ENCODE measurements around the gene SCNN1A.

SCNN1A gene

DNA sequence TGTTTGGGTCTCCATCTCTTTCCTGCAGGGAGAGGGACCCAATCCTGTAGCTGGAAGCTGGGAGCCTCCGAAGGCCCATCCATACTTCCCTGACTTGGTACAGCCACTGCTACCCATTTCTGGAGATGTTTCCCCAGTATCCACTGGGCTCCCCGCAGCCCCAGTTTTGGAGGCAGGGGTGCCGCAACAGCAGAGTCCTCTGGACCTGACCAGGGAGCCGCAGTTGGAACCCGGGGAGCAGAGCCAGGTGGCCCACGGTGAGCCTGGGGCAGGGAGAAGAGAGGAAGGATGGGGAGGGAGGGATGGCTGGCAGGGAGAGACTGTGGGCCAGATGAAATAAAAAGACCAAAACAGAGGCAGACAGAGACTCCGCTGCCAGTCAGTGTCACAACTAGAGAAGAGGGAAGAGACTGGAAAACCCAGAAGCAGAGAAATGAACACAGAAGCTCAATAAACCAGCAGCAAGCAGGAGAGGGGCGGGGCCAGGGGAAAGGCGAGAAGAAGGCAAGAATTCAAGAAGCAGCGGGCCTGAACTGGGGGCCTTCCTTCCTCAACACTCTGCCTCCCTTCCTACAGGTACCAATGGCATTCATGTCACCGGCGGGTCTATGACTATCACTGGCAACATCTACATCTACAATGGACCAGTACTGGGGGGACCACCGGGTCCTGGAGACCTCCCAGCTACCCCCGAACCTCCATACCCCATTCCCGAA lies 14.9 kb upstream of the SCNN1A start:
- Histone ChIP-seq H3K36me3 (no peaks in the 10 kb centered on the region), H3K27me3 (ENCODE audit: insufficient read depth, low read depth, severe bottlenecking) (no peaks in the 10 kb centered on the region), H3K4me3 (ENCODE audit: low read depth, low read length) (no peak overlapping the region), H3K9me3 (ENCODE audit: severe bottlenecking) (peaks cover 3% of the 10 kb centered on the region), H3K27ac (no peak overlapping the region)
- DNase-seq = no peak
- no peak for TF ChIP-seq CTCF (IDR thresholded peaks at IDR 0.05; ENCODE audit: low read depth, low read length)

DNA sequence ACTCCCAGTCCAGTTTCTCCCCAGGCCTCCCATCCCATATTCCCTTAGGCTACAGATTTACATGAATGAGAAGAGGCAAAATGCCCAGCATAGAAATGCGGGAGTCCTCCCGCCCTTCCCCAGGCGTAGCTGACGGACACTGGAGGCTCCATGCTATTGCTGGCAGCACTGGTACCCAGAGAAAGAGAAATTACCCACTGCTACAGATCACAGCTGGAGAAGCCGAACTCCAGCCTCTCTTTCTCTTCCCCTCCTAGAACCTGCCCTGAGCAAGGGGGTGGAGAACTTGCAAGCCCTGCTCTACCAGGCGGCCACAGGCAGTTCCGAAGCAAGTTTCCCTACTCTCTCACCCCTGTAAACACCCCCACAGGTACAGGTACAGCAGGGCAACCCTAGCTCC lies 12.2 kb upstream of the SCNN1A start:
- H3K4me3 ChIP-seq (ENCODE audit: low read depth, low read length) = no peak overlapping the region
- no peak for TF ChIP-seq CTCF (IDR thresholded peaks at IDR 0.05; ENCODE audit: low read depth, low read length)

GRCh38 chr12:6386491-6386890 lies 11.1 kb upstream of the SCNN1A start:
- no peak for TF ChIP-seq CTCF (IDR thresholded peaks at IDR 0.05; ENCODE audit: low read depth, low read length)
- no peaks in the 10 kb centered on the region for H3K27me3 ChIP-seq (ENCODE audit: insufficient read depth, low read depth, severe bottlenecking)
- no peaks in the 10 kb centered on the region for H3K36me3 ChIP-seq
- no peaks in the 10 kb centered on the region for H3K9me3 ChIP-seq (ENCODE audit: severe bottlenecking)
- no peak overlapping the region for H3K27ac ChIP-seq
- no peak for DNase-seq
- no peak overlapping the region for H3K4me3 ChIP-seq (ENCODE audit: low read depth, low read length)

More for the DNA sequence above, 12.2 kb upstream of the SCNN1A start:
- no peaks in the 10 kb centered on the region for H3K9me3 ChIP-seq (ENCODE audit: severe bottlenecking)
- no peaks in the 10 kb centered on the region for H3K27me3 ChIP-seq (ENCODE audit: insufficient read depth, low read depth, severe bottlenecking)
- H3K36me3 ChIP-seq = no peaks in the 10 kb centered on the region
- H3K27ac ChIP-seq = no peak overlapping the region
- no peak for DNase-seq

- Histone ChIP-seq H3K27ac (no peak overlapping the region), H3K27me3 (ENCODE audit: insufficient read depth, low read depth, severe bottlenecking) (no peaks in the 10 kb centered on the region), H3K4me3 (ENCODE audit: low read depth, low read length) (no peak overlapping the region), H3K9me3 (ENCODE audit: severe bottlenecking) (no peaks in the 10 kb centered on the region), H3K36me3 (no peaks in the 10 kb centered on the region)
- DNase-seq = no peak
- TF ChIP-seq CTCF (IDR thresholded peaks at IDR 0.05; ENCODE audit: low read depth, low read length) = no peak
Measured at GRCh38 chr12:6386038-6386437, 10.7 kb upstream of the SCNN1A start.

- Histone ChIP-seq H3K36me3 (no peaks in the 10 kb centered on the region), H3K9me3 (ENCODE audit: severe bottlenecking) (no peaks in the 10 kb centered on the region), H3K4me3 (ENCODE audit: low read depth, low read length) (no peak overlapping the region), H3K27ac (no peak overlapping the region), H3K27me3 (ENCODE audit: insufficient read depth, low read depth, severe bottlenecking) (no peaks in the 10 kb centered on the region)
- no peak for TF ChIP-seq CTCF (IDR thresholded peaks at IDR 0.05; ENCODE audit: low read depth, low read length)
- DNase-seq = no peak
Measured at GRCh38 chr12:6384499-6385436, 9.4 kb upstream of the SCNN1A start.

Data from WERI-Rb-1 (cell line).